HG03565 (cell line): Measurements from ENCODE around the gene GLG1.

Source experiments
- ATAC-seq: cut with Tn5 transposase; IDR thresholded peaks from one replicate; pipeline ENCODE4 v1.9.1; 2021; ENCODE audit warnings: mild to moderate bottlenecking, moderate library complexity; ENCODE audit not compliant: unreplicated experiment

GLG1 gene

DNA sequence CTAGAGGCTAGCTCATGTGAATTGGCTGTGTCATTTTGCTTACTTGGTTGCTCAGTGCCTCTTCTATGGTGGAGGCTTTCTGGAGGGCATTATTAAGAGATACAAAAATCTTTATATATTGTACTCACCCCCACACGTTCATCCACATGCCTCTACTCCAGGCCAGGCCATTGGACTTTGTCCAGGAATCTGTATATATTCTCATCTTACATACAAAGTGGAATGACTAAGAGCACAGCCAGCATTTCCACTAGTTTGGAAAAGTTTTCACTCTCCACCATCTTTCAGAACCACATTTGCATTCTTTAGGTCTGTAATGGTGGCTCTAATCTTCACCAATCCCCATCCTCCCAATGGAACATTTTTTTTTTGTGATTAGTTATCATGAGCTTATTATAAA, 4.8 kb upstream of the GLG1 start:
- ATAC-seq: no peak

DNA sequence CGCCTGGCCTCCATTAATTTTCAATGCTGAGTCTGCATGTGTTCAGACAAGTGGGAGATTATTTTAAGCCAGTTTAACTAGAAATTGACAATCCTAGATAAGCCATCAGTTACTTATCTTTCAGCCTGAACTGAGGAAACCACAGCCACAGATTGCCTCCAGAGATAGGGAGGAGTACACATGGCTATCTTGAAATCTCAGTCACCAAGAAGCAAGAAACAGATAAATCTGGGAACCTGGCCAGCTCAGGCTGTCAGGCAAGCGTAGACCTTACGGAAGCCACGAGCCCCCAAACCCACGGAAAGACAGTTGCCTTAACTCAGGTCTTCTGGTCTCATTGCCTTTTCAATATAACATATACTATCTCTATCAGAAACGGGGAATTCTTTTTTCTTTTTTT, 2.0 kb upstream of the GLG1 start:
- no peak for ATAC-seq

DNA sequence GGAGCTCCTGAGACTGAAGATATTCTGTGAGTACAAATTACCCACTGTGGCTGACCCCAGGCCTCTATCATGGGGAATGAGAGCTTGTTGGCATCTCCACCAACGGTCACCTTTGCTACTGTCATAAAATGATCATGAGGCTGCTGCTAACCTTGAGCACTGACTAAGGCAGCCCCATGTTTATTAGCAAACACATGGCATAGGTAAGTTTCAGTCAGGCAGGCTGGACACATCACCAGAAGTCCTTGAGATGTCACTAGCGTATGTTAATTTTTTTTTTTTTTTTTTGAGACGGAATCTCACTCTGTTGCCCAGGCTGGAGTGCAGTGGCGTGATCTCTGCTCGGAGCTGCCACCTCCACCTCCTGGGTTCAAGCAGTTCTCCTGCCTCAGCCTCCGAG, 1.5 kb upstream of the GLG1 start:
- ATAC-seq: no peak

DNA sequence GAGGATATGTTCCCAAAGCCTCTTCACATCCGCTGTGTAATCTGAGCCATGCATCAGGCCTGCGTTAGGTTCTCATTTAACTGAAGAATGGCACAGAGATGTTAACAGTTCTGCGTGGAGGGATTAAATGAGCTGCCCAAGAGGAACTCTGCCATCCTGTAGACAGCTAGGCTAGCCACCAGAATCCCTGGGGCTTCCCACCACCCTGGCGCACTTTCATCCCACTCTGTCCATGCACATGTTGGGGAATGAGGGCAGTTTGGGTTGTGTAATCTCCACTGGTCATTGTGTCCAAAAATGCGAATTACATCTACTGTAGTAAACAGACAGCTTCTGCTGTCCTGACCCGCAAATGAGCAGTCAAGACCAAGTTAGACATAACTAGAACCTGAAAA, 1.0 kb upstream of the GLG1 start:
- no peak for ATAC-seq

DNA sequence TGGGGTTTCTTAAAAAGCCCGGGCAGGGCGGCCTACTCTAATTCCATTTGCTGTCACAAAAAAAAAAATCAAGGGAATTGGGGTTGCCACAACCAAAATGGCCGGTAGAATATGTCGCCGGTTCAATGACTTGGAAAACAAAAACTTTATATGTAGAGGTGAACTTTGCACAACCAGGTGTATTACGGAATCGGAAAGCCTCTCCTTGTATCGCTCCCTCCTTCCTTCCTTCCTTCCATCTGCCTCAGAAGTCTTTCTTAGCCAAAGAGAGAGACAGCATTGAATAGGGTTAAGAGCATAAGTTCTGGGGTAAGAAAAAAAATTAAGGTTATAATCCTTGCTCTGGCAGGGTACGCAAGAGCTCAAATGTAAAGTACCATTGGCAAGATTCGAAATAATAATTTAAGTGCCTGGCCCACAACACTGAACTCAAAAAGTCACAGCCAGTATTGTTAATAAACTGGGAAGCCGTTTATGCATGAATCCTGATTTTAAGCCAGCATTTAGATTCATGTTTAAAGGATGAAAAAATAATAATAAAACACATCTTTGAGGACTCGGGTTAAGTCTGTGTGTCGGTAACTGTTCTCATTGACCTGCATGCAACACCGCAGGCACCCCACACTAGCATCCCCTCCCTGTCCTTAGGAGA, 522 bp upstream of the GLG1 start:
- no peak for ATAC-seq

DNA sequence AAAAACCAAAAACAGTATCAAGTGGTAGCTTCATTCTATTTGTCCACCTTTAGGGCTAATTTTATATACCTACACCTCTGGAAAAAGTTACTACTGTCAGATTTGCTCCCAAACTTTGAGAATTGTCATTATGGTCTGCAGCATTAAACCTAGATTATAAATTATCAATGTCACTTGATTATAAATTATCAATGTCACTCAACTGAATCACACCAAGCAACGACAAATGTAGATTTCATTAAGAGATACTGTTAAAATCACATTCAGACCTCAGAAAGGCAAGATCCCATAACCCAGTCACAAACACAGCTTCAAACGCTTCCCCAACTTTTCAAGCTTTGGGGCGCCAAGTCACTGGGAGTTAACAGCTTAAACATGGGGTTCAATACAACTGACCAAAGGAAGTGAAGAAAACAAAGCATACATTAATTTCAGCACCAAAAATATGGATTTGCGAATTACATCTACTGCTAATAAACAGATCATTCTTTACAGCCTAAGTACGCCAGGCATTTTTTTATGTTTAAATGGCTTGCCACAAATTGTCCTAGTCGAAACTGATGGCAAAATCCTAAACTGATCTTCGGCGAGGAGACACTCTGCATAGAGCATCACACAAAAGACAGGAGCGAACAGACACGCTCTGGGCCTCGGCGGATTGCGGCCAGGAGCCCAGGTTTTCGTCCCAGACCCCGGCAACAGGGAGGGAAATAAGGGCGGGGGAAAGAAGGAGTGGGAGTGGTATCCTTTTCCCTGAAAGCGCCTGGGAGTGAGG, 981 bp downstream of the GLG1 start:
- ATAC-seq: no peak

DNA sequence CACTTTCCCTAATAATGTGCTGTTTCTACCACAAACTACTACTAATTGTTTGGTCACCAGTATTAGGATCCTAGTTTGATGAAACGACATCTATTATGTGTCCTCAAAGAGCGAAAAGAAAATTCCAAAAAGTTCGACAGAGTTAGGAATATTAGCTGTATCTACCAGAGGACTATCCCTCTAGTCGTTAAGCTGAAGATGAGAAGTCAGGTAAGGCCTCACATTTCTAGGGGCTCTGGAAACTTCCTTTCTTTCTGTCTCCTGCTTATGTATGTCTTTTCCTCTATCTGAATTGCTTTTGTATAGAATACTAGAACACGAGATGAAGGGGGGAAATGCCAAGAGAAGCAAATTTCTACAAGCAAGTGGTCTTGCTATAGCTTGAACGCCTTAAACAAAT, 1.6 kb downstream of the GLG1 start:
- ATAC-seq: no peak

DNA sequence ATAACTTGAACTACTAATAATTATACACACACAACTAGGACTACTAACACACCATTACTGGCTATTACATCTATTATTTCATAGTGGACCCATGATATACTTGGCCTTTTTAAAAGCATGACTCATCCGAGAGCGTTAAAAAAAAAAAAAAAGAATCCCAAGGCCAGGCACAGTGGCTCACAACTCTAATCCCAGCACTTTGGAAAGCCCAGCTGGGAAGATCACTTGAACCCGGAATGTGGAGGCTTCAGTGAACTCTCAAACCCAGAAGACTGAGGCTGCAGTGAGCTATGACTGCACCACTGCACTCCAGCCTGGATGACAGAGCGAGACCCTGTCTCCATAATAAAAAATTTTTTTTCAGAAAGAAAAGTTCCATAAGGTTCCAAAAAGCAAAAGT, 3.1 kb downstream of the GLG1 start:
- no peak for ATAC-seq

DNA sequence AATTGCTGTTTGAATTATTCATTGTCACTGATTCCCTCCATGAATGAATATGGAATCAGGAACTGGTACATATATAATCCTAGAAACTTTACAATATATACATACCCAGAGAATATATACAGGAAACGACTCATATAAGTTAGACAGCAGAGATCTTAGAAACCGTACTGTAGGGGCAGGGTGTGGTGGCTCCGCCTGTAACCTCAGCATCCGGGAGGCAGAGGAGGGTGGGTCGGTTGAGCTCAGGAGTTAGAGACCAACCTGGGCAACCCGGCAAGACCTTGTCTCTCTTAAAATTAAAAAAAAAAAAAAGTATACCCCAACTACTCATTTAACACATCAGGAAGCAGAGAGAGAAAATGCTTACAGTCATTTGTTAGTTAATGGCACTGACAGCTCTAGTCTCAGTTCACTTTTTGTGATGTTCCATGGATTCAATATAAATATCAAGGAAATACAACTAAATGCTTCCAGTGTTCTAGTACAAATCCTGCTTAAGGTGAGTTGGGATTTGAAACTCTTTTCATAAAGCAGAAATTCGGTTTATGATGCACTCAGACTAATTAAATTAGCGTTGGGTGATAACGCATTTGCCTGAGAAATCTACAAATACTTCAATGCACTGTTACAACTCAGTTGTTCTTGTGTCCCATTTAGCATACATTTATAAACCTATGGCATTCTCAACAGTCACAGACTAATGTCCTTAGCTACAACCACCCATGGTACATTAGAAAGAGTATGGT, 5.6 kb downstream of the GLG1 start:
- ATAC-seq: peak; percentile 74

DNA sequence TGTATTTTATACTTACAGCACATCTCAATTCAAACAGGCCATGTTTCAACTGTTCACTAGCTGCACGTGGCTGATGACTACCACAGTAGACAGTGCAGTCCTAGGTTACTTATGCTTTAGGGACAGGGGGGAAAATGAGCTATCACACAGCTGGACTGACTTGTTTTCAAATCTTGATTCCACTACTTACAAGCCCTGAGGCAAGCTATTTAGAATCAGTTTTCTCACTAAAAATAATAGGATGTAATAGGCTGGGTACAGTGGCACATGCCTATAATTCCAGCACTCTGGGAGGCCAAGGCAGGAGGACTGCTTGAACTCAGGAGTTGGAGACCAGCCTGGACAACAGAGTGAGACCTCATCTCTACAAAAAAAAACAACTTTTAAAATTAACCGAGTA, 10.3 kb downstream of the GLG1 start:
- no peak for ATAC-seq

DNA sequence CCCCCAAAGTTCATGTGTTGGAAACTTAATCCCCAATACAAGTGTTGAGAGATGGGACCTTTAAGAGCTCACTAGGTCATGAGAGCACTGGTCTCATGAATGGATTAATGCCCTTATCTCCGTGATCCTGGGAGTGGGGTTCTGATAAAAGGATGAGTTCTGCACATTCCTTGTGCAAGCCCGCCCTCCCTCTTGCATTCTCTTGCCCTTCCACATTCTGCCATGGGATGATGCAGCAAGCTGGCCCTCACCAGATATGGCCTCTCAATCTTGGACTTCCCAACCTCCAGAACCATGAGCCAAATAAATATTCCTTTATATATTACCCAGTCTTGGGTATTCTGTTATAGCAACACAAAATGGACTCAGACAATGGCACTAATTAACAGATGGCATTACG, 14.1 kb downstream of the GLG1 start:
- no peak for ATAC-seq

DNA sequence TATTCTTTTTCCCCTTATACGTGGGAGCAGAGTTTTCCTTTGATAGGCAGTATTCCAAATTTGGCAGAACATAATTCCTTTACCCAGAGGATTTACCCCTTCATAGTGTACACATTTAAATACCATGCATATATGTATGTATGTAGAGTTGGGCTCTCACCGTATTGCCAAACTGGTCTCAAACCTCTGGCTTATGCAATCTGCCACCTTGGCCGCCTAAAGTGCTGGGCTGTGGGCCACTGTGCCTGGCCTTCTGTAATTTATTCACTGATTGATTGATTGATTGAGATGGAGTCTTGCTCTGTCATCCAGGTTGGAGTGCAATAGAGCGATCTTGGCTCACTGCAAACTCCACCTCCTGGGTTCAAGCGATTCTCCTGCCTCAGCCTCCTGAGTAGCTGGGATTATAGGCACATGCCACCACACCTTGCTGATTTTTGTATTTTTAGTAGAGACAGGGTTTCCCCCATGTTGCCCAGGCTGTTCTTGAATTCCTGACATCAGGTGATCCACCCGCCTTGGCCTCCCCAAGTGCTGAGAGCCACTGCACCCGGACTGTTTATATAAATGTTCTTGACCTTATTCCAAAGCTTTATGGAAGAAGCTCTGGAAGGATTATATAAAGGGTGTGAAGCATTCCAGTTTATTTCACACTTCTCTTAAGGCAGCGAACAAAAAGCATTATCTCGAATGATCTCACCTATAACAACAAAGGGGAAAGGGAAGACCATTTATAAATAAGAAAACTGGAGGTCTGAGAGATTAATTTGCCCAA, 14.9 kb downstream of the GLG1 start:
- ATAC-seq: no peak

DNA sequence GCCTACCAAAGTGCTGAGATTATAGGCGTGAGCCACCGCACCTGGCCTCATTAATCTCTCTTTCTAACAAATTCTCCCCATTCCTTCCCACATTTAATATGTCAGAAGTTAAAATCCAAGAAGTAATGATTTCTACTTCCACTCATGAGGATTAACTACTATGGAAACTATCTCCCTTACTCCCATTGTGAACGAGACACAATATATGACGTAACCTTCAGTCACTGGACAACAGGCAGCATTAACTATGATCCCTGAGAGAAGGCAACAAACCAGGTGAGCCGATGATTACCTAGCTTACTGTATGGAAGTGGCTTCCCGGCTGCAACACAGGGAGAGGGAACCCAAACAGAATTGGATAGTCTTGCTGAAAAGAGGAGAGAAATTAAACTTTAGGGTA, 20.0 kb downstream of the GLG1 start:
- no peak for ATAC-seq

DNA sequence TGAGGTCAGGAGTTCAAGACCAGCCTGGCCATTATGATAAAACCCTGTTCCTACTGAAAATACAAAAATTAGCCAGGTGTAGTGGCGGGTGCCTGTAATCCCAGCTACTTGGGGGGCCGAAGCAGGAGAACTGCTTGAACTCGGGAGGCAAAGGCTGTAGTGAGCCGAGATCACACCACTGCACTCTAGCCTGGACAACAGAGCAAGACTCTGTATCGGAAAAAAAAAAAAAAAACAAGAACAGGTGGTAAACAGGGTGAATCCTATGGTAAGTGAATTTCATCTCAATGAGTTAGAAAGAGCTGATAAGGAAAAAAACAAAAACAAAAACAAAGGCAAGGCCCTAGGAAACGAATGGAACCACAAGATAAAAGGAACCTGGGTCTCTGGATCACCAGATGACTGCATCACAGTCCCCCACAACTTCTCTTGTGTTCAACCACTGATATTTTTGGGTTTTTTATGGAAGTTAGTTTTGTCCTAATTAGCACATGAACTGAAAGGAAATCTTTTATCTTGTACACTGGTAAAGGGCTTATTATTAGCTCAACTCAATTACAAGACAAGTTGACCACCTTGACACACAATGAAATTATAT, 21.0 kb downstream of the GLG1 start:
- ATAC-seq: no peak

DNA sequence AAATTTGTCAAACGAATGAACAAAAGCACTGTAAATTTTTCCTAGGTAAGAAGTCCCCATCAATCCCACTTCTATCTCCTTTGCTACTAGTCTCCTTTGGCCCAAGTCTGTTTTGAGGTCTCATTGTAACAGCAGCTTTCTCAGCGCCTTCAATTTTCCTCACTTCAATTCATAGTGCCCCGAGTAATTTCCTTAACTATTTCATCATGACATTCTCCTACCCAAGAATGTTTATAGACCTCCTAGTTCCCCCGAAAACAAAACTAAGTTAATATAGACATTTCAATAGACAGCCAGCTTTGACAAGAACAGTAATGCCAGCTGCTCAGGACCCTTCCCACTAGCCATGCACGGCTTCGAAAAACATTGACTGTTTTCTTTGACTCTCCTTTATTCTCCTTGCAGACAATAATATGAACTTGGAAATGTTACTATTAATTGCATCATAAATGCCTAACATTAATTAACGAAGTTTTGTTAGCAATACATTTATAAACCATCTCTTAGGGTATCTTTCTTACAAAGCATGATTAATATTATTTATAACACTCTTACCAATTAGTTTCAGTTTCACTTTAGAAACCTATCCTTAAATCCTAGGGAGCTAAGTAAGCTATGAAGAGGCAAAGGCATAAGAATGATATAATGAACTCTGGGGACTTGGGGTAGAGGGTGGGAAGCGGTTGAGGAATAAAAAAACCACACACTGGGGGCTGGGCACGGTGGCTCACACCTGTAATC, 22.8 kb downstream of the GLG1 start:
- no peak for ATAC-seq

DNA sequence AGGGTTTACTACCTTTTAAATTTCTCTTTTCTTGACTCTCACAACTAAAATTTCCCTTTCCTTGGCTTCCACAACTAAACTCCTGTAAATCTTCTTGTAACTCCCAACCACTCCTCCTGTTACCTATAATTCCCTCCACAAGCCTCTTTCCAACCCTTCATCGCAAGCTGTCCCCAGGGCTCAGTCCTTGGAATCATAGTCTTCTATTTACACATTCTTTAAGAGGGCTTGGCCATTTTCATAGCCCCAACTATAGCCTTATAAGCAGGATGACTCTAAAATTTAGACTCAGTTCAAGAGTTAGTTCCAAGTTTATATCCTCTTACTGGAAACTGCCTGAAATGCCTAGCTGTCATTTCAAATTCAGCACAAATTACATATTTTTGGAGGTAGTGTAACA, 23.9 kb downstream of the GLG1 start:
- ATAC-seq: no peak

DNA sequence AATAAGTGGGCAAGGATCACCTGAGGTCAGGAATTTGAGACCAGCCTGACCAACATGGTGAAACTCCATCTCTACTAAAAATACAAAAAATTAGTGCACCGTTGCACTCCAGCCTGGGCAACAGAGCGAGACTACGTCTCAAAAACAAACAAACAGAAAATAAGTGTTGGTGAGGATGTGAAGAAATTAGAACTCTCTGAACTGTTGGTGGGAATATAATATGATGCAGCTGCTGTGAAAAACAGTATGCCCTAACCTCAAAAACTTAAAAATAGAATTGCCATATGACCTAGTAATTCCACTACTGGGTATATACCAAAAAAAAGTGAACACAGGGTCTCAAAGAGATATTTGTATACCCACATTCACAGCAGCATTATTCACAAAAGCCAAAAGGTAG, 26.1 kb downstream of the GLG1 start:
- ATAC-seq: no peak

DNA sequence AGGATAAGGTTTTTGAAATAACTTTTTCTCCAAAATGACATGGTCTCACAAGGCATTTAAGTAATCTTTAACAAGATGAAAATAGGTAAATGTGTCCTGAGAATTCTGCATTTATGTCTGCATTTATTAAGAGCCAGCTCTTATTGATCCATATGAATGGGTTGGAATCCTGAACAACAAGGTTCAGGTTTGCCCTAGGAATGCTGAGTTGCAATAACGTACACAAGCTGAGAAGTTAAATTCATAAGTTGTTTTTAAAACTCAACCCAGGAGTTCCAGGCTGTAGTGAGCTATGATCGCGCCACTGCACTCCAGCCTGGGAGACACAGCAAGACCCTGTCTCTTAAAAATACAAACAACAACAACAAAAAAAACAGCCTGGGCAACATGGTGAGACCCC, 28.1 kb downstream of the GLG1 start:
- ATAC-seq: no peak

DNA sequence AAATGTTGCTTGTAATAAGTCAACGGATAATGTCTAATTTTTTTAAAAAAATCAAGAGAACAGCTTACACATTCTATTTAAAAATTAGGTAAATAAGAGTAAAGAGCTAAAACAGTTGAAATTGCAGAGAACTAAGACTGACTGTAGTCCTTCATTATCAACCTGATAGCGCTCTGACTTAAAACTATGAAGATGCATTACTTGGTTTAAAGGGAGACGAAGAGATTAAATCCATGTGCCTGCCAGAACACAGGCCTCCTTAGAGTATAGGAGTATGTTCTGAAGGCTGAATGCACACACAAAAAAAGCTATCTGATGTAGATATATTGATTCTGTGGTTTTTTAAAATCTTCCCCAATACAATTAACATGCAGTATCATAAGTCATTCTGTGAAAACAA, 28.5 kb downstream of the GLG1 start:
- no peak for ATAC-seq

DNA sequence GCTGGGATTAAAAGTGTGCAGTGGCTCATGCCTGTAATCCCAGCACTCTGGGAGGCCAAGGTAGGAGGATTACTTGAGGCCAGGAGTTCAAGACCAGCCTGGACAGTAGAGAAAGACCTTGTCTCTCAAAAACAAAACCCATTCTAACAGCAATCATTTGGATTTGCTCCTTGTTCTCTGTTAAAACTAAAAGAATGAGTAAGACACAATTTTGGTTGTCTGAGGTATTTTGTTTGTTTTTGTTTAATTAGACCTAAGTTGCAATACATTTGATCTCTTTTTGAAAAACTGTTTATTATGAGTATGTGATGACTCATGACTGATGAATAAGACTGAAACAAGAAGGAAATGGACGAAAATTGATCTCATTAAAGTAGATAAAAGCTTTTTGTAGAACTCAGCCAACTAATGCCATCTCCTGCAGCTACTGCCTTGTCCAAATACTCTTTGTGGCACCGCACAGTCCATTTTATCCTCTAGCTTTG, 29.0 kb downstream of the GLG1 start:
- peak; percentile 38 for ATAC-seq
